Measurements from ENCODE around the gene GABRG3. TPM values are rescaled to one million over a fixed set of nuclear protein-coding genes. Genes with fewer than 3 reads are reported as not detected.

GABRG3 gene
- total RNA-seq, 1 experiment from 2014 or later, result not detected

DNA sequence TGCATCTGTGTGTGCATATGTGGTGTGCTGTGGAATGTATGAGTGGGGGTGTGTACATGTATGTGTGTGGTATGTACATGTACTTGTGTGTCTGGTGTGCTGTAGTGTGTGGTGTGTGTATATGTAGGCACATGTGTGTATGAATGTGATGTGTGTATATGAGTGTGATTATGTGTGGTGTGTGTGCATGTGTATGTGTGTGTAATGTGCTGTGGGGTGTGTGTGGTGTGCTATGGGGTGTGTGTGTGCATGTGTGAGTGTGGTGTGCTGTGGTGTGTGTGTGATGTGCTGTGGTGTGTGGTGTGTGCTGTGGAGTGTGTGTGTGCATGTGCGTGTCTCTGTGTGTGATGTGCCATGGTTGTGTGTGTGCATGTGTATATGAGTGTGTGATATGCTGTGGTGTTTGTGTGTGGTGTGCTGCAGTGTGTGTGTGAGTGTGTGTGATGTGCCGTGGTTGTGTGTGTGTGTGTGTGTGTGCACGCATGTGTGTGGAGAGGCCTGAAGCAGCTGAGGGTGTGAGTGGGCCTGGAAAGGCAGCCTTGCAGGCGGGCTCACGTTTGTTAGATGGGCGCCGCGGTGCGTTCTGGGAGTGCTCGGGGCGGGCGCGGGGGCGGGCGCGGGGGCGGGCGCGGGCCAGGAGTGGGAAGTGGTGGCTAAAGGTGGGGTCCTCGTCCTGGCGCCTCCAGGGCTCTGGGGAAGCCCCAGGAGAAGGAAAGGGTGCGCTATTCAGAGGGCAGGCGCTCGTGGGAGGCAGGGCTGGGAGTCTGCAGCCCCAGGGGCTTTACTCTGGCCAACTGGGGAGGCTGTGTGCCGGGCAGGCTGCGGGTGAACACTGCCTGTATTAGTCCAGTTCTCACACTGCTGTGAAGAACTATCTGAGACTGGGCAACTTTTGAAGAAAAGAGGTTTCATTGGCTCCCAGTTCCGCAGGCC is 116.9 kb downstream of the GABRG3 start:
- no peaks in the 10 kb centered on the region for H3K4me1 ChIP-seq (ENCODE audit: control insufficient read depth in 1 of 2, insufficient read depth in 2 of 2, low read length in 2 of 2)
- no TSS peak for BruUV-seq (replicated peaks)
- no peaks in the 10 kb centered on the region for H3K36me3 ChIP-seq (ENCODE audit: control insufficient read depth in 1 of 2, insufficient read depth in 2 of 2, low read length in 2 of 2)
- no peaks in the 10 kb centered on the region for H3K9me2 ChIP-seq (ENCODE audit: insufficient read depth)
- CTCF ChIA-PET, result no interaction called here
- no peak for ATAC-seq
- no peak for DNase-seq (ENCODE audit: low read depth, low spot score)
- no peak overlapping the region for H3K4me3 ChIP-seq (replicated peaks in 1 of 2; ENCODE audit: low read depth in 1 of 2, low read length in 2 of 2)
- peaks cover 11 to 54% of the 10 kb centered on the region in 2 experiments; a peak in 2 of 4 replicates for H3K9me3 ChIP-seq (ENCODE audit: control insufficient read depth in 1 of 2, insufficient read depth in 1 of 2, low read depth in 1 of 2, low read length in 2 of 2)
- no peak overlapping the region for H3K9ac ChIP-seq (ENCODE audit: low read length)
- no peak overlapping the region for H3K27ac ChIP-seq (ENCODE audit: low read depth, low read length)
- H4K20me1 ChIP-seq (ENCODE audit: insufficient read depth), result no peaks in the 10 kb centered on the region
- no peaks in the 10 kb centered on the region for H3K79me2 ChIP-seq (ENCODE audit: insufficient read depth, low read length)
- RAD21 ChIA-PET (ENCODE audit: low non-redundant PET in 1 of 2, low total read pairs in 2 of 2, uncharacterized antibody in 2 of 2, unreplicated experiment in 2 of 2), result no interaction called here
- intact Hi-C loops (cut with micrococcal nuclease), result no loop called here
- POLR2A ChIA-PET, result no interaction called here
- H3K27me3 ChIP-seq (ENCODE audit: insufficient read depth, low read length), result no peaks in the 10 kb centered on the region
- no peak overlapping the region for H2AFZ ChIP-seq (ENCODE audit: low read depth, low read length, poor library complexity, severe bottlenecking)
- no peak overlapping the region for H3K4me2 ChIP-seq (ENCODE audit: low read length)
- TF ChIP-seq RAD21 (IDR thresholded peaks at IDR 0.05; ENCODE audit: low read depth) (no peak), POLR2AphosphoS5 (IDR thresholded peaks at IDR 0.05; ENCODE audit: low read depth, low read length) (no peak), TCF7L2 (IDR thresholded peaks at IDR 0.05; ENCODE audit: borderline replicate concordance, extremely low read depth, insufficient read depth, insufficient read length) (no peak), SP1 (IDR thresholded peaks at IDR 0.05; ENCODE audit: low read depth) (no peak), ELF1 (IDR thresholded peaks at IDR 0.05; ENCODE audit: borderline replicate concordance, low read depth) (no peak), YY1 (IDR thresholded peaks at IDR 0.05; ENCODE audit: extremely low read depth, insufficient replicate concordance, low read depth, low read length) (no peak), CBX3 (IDR thresholded peaks at IDR 0.05; ENCODE audit: low read depth) (no peak), CEBPB (IDR thresholded peaks at IDR 0.05; ENCODE audit: low read depth) (no peak), ZFX (IDR thresholded peaks at IDR 0.05) (no peak), EZH2 (IDR thresholded peaks at IDR 0.05) (no peak), SIN3A (IDR thresholded peaks at IDR 0.05; ENCODE audit: low read depth) (no peak), EZH2phosphoT487 (IDR thresholded peaks at IDR 0.05; ENCODE audit: borderline replicate concordance) (no peak), ZNF274 (IDR thresholded peaks at IDR 0.05; ENCODE audit: low read depth, low read length) (no peak)
- TF ChIP-seq, protein P1, sequence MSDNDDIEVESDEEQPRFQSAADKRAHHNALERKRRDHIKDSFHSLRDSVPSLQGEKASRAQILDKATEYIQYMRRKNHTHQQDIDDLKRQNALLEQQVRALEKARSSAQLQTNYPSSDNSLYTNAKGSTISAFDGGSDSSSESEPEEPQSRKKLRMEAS (IDR thresholded peaks at IDR 0.05), result no peak
- TF ChIP-seq, protein P2, sequence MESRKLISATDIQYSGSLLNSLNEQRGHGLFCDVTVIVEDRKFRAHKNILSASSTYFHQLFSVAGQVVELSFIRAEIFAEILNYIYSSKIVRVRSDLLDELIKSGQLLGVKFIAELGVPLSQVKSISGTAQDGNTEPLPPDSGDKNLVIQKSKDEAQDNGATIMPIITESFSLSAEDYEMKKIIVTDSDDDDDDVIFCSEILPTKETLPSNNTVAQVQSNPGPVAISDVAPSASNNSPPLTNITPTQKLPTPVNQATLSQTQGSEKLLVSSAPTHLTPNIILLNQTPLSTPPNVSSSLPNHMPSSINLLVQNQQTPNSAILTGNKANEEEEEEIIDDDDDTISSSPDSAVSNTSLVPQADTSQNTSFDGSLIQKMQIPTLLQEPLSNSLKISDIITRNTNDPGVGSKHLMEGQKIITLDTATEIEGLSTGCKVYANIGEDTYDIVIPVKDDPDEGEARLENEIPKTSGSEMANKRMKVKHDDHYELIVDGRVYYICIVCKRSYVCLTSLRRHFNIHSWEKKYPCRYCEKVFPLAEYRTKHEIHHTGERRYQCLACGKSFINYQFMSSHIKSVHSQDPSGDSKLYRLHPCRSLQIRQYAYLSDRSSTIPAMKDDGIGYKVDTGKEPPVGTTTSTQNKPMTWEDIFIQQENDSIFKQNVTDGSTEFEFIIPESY (IDR thresholded peaks at IDR 0.05; ENCODE audit: extremely low read depth, insufficient replicate concordance, low read length), result no peak
- TF ChIP-seq, protein P3, sequence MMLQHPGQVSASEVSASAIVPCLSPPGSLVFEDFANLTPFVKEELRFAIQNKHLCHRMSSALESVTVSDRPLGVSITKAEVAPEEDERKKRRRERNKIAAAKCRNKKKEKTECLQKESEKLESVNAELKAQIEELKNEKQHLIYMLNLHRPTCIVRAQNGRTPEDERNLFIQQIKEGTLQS (IDR thresholded peaks at IDR 0.05), result no peak
- TF ChIP-seq, protein P4, sequence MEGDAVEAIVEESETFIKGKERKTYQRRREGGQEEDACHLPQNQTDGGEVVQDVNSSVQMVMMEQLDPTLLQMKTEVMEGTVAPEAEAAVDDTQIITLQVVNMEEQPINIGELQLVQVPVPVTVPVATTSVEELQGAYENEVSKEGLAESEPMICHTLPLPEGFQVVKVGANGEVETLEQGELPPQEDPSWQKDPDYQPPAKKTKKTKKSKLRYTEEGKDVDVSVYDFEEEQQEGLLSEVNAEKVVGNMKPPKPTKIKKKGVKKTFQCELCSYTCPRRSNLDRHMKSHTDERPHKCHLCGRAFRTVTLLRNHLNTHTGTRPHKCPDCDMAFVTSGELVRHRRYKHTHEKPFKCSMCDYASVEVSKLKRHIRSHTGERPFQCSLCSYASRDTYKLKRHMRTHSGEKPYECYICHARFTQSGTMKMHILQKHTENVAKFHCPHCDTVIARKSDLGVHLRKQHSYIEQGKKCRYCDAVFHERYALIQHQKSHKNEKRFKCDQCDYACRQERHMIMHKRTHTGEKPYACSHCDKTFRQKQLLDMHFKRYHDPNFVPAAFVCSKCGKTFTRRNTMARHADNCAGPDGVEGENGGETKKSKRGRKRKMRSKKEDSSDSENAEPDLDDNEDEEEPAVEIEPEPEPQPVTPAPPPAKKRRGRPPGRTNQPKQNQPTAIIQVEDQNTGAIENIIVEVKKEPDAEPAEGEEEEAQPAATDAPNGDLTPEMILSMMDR (IDR thresholded peaks at IDR 0.05 in 2 of 3, conservative IDR thresholded peaks at IDR 0.05 in 1 of 3; ENCODE audit: borderline replicate concordance in 1 of 3, insufficient read depth in 1 of 3, low read depth in 2 of 3, low read length in 2 of 3), result no peak
- TF ChIP-seq, protein P5, sequence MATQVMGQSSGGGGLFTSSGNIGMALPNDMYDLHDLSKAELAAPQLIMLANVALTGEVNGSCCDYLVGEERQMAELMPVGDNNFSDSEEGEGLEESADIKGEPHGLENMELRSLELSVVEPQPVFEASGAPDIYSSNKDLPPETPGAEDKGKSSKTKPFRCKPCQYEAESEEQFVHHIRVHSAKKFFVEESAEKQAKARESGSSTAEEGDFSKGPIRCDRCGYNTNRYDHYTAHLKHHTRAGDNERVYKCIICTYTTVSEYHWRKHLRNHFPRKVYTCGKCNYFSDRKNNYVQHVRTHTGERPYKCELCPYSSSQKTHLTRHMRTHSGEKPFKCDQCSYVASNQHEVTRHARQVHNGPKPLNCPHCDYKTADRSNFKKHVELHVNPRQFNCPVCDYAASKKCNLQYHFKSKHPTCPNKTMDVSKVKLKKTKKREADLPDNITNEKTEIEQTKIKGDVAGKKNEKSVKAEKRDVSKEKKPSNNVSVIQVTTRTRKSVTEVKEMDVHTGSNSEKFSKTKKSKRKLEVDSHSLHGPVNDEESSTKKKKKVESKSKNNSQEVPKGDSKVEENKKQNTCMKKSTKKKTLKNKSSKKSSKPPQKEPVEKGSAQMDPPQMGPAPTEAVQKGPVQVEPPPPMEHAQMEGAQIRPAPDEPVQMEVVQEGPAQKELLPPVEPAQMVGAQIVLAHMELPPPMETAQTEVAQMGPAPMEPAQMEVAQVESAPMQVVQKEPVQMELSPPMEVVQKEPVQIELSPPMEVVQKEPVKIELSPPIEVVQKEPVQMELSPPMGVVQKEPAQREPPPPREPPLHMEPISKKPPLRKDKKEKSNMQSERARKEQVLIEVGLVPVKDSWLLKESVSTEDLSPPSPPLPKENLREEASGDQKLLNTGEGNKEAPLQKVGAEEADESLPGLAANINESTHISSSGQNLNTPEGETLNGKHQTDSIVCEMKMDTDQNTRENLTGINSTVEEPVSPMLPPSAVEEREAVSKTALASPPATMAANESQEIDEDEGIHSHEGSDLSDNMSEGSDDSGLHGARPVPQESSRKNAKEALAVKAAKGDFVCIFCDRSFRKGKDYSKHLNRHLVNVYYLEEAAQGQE (IDR thresholded peaks at IDR 0.05; ENCODE audit: low read depth), result no peak

All from HCT116 (cell line).